GM12872 (cell line): Measurements from ENCODE around the gene GADD45A.

Source experiments
- TF ChIP-seq, protein P1 (sequence below): IDR thresholded peaks from 3 replicates; pipeline ENCODE4 v1.5.1; 2011; ENCODE audit warnings: low read depth, mild to moderate bottlenecking, low read length, moderate library complexity; ENCODE audit not compliant: insufficient read depth

The GADD45A gene

DNA sequence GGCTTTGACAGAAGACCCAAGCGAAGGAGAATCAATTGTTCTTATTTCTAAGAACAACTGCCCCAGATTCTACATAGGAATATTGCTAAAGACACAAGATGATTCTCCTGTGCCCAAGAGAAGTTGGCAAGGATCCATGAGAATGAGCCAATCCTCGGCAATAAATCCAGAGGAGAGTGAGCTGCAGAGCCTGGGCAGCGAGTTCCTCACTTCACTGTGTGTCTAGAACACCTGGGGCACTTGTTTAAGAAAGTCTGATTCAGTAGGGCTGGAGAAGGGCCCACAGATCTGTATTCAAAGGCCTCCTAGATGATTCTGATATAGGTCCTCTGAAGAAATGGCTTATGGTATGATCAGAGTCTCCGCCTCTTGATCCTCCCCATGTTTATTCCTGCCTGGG is 31.8 kb downstream of the GADD45A start:
- TF ChIP-seq, protein P1, sequence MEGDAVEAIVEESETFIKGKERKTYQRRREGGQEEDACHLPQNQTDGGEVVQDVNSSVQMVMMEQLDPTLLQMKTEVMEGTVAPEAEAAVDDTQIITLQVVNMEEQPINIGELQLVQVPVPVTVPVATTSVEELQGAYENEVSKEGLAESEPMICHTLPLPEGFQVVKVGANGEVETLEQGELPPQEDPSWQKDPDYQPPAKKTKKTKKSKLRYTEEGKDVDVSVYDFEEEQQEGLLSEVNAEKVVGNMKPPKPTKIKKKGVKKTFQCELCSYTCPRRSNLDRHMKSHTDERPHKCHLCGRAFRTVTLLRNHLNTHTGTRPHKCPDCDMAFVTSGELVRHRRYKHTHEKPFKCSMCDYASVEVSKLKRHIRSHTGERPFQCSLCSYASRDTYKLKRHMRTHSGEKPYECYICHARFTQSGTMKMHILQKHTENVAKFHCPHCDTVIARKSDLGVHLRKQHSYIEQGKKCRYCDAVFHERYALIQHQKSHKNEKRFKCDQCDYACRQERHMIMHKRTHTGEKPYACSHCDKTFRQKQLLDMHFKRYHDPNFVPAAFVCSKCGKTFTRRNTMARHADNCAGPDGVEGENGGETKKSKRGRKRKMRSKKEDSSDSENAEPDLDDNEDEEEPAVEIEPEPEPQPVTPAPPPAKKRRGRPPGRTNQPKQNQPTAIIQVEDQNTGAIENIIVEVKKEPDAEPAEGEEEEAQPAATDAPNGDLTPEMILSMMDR = no peak

DNA sequence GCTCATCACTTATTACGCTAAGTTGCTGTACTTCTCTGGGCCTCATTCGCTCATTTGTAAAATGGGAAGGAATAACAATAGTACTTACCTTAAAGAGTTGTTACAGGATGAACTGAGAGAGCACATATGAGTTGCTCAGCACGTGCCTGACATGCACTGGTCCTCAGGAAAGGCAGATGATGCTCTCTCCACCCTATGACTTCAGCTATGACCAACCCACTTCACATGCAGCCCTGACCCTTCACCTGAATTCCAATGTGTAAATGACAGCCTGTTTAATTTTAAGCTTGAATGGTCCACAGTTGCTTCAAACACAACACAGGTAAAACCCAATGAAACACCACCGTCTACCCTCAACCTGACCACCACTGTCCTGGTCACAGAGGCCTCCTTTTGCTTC is 32.9 kb downstream of the GADD45A start:
- TF ChIP-seq, protein P1 = no peak

DNA sequence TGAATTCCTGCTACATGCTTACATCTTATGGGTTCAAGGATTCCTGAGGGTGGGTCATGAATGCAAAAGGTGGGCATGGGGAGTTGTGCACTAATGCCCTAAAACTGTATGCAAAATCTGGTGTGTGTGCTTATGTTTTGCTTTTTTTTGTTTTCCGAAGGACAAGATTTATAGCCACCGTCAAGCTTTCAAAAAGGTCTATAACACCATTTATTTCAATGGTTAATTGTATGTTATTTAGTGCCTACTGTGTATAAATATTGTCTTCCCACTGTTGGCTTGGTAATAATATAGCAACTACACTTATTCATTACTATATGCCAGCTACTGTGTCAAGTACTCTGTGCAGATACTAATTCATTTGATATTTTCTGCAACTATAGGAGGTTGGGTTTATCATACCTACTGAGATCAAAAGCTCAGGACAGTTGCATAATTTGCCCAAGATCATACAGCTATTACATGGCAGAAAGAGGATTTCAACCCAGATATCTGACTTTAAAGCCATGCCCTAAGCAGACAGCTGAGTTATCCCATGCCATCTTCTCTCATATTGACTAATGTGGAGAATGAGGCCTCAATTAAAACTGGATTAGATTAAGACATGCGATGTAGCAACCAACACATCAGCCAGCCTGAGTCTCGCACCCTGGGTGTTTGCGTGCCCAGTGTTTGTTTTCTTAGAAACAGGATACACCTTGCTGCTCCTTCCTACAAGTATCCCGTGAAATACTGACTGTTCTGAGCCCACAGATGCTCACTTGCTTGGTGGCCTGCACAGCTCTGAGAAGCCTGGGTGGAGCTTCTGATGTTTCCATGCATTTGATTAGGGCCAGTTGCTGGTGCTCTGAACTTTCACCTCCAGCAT is 34.6 kb downstream of the GADD45A start:
- TF ChIP-seq, protein P1 = no peak

DNA sequence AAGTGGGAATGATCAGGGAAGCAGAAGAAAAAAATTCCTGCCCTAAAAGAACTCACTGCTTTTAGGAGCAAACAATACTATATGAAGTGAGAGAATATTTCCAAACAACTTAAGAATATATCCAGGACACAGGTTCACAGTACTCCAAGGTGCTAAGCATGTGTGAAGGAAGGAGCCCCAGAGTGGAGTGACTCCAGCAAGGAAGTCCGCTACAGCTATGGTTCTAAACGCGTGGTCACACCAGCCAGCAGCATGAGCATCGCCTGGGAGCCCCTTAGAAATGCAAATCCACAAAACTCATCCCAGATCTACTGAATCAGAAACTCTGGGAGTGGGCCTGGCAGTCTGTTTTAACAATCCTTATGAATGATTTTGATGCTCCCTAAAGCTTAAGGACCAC is 36.1 kb downstream of the GADD45A start:
- TF ChIP-seq, protein P1 = no peak

DNA sequence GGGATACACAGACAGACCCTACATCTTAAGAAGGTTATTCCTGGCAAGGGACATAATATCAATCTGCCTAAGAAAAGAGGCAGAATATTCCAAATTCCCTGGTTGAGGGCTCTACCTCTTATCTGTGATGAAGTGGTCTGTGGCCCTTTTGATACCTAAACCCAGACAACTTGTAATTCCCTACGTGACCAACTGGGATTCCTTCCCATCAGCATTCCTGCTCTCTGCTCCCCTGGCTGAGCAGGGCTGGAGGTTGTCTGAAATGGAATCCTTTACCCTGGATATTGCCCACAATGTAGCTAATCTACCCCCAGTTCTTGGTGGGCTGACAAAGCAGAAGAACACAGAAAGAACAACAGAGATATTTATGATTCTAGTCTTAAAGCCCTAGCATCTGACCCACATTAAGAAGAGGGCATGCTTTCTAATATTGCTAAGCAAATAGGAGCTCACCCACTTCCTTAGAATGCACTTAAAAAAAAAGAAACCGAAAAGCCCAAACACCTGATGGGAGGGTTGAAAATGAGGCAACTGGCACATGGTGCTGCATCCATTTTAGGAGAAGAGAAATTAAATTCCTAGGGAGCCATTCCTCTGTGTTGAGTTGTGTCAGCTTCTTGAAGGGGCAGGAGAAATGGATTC is 36.8 kb downstream of the GADD45A start:
- TF ChIP-seq, protein P1 = no peak

DNA sequence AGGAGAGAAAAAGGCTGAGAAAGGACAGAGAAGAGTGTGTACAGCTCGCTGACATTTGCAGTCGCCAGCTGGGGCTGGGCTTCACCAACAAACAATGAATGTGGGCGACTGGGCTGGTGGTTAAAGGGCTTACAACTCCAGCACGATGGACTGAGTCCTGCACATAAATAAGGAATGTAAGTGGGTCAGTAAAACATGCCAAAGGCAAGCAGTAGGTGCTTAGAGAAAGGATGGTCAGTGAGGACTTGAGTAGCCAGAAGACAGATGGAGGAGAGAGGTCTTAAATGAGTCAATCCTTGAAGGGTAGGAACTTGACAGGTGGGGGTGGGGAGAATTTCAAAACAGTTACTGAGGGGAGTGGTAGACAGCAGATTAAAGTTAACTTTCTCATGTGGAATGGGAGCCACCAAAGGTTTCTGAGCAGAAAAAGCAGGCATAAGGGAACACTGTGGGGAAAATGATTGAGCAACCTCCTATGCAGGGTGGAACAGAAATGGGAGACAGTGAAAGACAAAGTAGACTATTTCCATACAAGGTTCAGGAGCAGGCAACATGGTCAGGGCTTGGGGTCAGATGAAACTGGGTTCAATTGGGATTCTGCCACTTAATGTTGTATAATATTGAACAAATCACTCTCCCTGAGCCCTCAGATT is 37.4 kb downstream of the GADD45A start:
- TF ChIP-seq, protein P1 = no peak

DNA sequence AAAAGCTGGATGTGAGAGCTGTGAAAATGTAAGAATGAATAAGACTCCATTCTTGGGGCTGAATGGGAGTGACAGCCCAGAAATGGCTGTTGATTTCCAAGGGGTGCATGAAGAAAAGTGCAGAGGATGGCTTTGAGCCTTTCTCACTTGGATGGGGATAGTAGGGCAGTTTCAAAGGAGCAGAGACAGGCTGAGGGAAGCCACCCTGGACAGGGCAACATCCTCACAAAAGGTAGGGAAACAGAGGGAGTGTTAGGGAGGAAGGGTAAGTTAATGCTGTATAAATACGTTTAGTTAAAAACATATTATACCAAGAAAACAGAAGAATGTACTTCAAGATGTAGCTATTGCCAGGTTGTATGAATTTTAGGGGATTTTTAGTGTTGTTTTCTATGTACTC is 38.1 kb downstream of the GADD45A start:
- TF ChIP-seq, protein P1 = no peak
